Measurements from ENCODE around the gene CELA1.

- TF ChIP-seq CTCF (IDR thresholded peaks at IDR 0.05): no peak
- no peak for TF ChIP-seq EZH2phosphoT487 (IDR thresholded peaks at IDR 0.05; ENCODE audit: borderline replicate concordance, low read depth)
- TF ChIP-seq TEAD4 (IDR thresholded peaks at IDR 0.05; ENCODE audit: borderline replicate concordance, insufficient read depth): no peak
- TF ChIP-seq YY1 (IDR thresholded peaks at IDR 0.05; ENCODE audit: low read depth): no peak
- no peak for TF ChIP-seq ZBTB33 (IDR thresholded peaks at IDR 0.05; ENCODE audit: borderline replicate concordance, low read depth)
- TF ChIP-seq SMC3 (IDR thresholded peaks at IDR 0.05; ENCODE audit: low read depth, low read length): no peak
- no peak for TF ChIP-seq POLR2AphosphoS5 (IDR thresholded peaks at IDR 0.05; ENCODE audit: low read depth, low read length)
- no peak for TF ChIP-seq RFX5 (IDR thresholded peaks at IDR 0.05; ENCODE audit: low read length)
Measured at GRCh38 chr12:51383269-51383905, 36.9 kb upstream of the CELA1 start.

Measured in SK-N-SH (cell line).